Right lobe of liver (tissue), 4 donors: ENCODE measurements around the gene CD247.

ENCODE experiments used
- CTCF ChIP-seq, 4 donors: fragments of 200-600 bp in 3 of 4; fragments of 450-650 bp in 1 of 4; IDR thresholded peaks; one replicate each; pipeline versions ENCODE4 v1.5.1 to v1.8.0; 2016 to 2022; ENCODE audit warnings: antibody characterized with exemption in 4 of 4, mild to moderate bottlenecking in 2 of 4
- POLR2A ChIP-seq: fragments of 450-650 bp; IDR thresholded peaks from one replicate; pipeline ENCODE4 v1.6.1; 2017; ENCODE audit warnings: antibody characterized with exemption, mild to moderate bottlenecking
- donor health status: DM: no; HTN: no; CAD: no.
- donor health status: DM: no; HTN: no; CAD: no.
- donor health status: DM: no; HTN: yes; CAD: no.

- TF ChIP-seq CTCF (IDR thresholded peaks at IDR 0.05), result no peak
- no peak for TF ChIP-seq POLR2A
These were observed 18.0 kb downstream of the CD247 start for GRCh38 chr1:167500283-167500860.
